GM12892 (cell line): ENCODE results near the gene KIR2DL1. TPM values are rescaled to one million over a fixed set of nuclear protein-coding genes. Genes with fewer than 3 reads are reported as not detected.
"Not testable (repeated sequence)": the region's sequence is repeated elsewhere in the genome, so short reads cannot be mapped to it uniquely, and the experiment has no call there.

Source experiments
- DNase-seq: peaks from one replicate; pipeline ENCODE4 v3.0.0; 2011; ENCODE audit not compliant: insufficient read length
- FAIRE-seq: peaks from 2 replicates; lab custom pipeline; 2011; peaks lifted over from hg19 to GRCh38; lab: Jason Lieb, UNC
- POLR2A ChIP-seq: IDR thresholded peaks from 2 replicates; pipeline ENCODE4 v1.6.1; 2011; ENCODE audit warnings: low read depth, low read length, control low read depth
- POLR2AphosphoS5 ChIP-seq: IDR thresholded peaks from 2 replicates; pipeline ENCODE4 v1.6.1; 2011; ENCODE audit warnings: low read depth, low read length, control low read depth
- TAF1 ChIP-seq: IDR thresholded peaks from 2 replicates; pipeline ENCODE4 v1.6.1; 2011; ENCODE audit warnings: low read depth, mild to moderate bottlenecking, control low read depth, low read length, borderline replicate concordance
- polyA plus RNA-seq: library from polyadenylated mRNA; unstranded; fragments of >200 nt; gene quantifications from one replicate; pipeline ENCODE4 v1.2.1, GENCODE V29; 2012; ENCODE audit warnings: missing spikeins, inconsistent platforms; ENCODE audit not compliant: missing spikeins

The KIR2DL1 gene
- polyA plus RNA-seq = not detected

DNA sequence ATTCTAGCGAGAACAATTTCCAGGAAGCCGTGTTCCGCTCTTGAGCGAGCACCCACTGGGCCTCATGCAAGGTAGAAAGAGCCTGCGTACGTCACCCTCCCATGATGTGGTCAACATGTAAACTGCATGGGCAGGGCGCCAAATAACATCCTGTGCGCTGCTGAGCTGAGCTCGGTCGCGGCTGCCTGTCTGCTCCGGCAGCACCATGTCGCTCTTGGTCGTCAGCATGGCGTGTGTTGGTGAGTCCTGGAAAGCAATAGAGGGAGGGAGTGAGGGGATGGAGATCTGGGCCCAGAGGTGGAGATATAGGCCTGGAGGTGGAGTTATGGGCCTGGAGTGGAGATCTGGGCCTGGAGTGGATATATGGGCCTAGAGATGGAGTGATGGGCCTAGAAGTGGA, at the start of gene KIR2DL1:
Gene KIR2DL1, plus strand, starts transcription at position 148 of the 400 bp plus-strand sequence. Its CDS starts 58 bp downstream, at position 206.
- FAIRE-seq, DNase-seq: not testable (repeated sequence)

DNA sequence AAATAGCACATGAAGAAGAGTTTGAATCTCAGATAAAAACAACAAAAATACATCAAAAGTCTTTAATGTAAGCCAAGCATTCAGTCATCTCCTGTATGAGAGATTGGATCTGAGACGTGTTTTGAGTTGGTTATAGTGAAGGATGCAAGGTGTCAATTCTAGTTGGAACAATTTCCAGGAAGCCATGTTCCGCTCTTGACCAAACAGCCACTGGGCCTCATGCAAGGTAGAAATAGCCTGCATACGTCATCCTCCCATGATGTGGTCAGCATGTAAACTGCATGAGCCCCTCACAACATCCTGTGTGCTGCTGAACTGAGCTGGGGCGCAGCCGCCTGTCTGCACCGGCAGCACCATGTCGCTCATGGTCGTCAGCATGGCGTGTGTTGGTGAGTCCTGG, 45.5 kb upstream of the KIR2DL1 start, which contains the start of gene KIR3DL3:
Gene KIR3DL3, plus strand, starts transcription at position 301 of the 400 bp plus-strand sequence. Its CDS starts 55 bp downstream, at position 356.
- DNase-seq (no peak), FAIRE-seq (no peak)
- TF ChIP-seq POLR2A = no peak
- no peak for TF ChIP-seq POLR2AphosphoS5
- TF ChIP-seq TAF1 = no peak

DNA sequence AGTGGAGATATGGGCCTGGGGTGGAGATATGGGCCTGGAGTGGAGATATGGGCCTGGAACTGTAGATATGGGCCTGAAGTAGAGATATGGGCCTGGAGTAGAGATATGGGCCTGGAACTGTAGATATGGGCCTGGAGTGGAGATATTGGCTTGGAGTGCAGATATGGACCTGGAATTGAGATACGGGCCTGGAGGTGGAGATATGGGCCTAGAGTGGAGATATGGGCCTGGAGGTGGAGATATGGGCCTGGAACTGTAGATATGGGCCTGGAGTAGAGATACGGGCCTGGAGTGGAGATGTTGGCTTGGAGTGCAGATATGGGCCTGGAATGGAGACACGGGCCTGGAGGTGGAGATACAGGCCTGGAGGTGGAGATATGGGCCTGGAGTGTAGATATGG, 44.9 kb upstream of the KIR2DL1 start:
- DNase-seq (no peak), FAIRE-seq (no peak)
- TF ChIP-seq TAF1 = no peak
- TF ChIP-seq POLR2A = no peak
- TF ChIP-seq POLR2AphosphoS5 = no peak

DNA sequence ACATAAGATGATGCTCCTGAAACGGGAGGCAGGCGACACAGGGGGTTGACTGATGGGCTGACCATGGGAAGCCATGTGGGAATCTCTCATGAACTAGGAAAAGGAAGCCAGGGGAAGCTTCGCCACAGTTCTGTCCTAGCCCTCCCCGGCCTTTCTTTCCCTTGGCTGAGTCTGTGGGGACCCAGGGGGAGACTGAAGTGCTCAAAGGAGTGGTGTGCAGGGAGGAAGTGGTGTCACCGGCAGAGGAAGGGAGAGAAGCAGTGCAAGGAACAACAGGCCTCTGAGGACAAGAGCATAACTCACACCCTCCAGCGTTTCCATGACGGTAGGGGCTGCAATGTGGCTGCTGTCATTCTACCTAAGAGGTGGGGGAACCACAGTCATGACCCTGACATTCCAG, 44.3 kb upstream of the KIR2DL1 start:
- FAIRE-seq (no peak), DNase-seq (no peak)
- TF ChIP-seq POLR2AphosphoS5 = no peak
- no peak for TF ChIP-seq TAF1
- no peak for TF ChIP-seq POLR2A

DNA sequence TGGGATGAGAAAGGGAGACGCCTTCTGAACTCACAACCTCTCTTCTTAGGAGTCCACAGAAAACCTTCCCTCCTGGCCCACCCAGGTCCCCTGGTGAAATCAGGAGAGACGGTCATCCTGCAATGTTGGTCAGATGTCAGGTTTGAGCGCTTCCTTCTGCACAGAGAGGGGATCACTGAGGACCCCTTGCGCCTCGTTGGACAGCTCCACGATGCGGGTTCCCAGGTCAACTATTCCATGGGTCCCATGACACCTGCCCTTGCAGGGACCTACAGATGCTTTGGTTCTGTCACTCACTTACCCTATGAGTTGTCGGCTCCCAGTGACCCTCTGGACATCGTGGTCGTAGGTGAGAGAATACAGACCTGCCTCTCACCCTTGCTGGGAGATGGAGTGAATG, 42.0 kb upstream of the KIR2DL1 start:
- FAIRE-seq (no peak), DNase-seq (no peak)
- TF ChIP-seq POLR2AphosphoS5 (no peak), TAF1 (no peak), POLR2A (no peak)

DNA sequence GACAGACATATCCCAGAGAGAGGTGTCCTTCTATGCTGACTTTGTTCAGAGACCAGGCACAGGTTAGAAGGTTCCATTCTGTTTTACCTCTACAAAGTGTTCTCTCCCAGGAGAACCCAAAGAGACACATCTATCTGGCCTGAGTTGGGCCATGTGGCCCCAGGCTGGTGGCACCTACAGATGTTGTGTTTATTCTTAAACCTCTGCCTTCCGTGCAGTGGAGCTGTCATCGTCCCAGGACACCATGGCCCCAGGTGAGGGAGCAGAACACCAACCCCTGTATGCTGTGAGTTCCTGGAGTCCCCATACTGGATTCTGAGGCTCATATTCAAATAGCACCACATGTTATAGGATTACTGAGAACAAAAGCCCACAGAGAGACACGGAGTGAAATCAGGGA, 41.4 kb upstream of the KIR2DL1 start:
- FAIRE-seq = no peak
- TF ChIP-seq TAF1 = no peak
- no peak for TF ChIP-seq POLR2A
- TF ChIP-seq POLR2AphosphoS5 = no peak
- DNase-seq = no peak

DNA sequence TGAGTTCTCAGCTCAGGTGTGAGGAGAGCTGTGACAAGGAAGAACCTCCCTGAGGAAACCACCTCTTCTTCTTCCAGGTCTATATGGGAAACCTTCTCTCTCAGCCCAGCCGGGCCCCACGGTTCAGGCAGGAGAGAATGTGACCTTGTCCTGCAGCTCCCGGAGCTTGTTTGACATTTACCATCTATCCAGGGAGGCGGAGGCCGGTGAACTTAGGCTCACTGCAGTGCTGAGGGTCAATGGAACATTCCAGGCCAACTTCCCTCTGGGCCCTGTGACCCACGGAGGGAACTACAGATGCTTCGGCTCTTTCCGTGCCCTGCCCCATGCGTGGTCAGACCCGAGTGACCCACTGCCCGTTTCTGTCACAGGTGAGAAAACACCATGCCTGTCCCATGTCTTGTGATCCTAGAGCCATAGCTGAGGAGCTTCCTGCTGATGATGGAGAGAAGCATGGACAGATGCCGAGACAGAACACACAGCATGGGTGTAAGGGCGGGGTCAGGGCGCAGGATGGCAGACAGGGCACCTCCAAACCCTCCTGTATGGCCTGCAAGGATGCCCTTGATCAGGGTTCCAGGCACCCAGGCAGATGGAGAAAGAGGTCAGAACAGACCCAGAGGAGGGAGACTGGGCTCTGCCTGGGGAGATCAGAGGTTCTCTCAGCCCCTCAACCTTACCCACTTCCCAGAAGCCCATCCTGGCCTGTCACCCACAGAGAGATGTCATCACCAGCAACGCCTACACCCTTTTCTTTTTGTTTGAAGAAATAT, 40.0 kb upstream of the KIR2DL1 start:
- no peak for DNase-seq
- FAIRE-seq = no peak
- TF ChIP-seq POLR2AphosphoS5 (no peak), TAF1 (no peak), POLR2A (no peak)

DNA sequence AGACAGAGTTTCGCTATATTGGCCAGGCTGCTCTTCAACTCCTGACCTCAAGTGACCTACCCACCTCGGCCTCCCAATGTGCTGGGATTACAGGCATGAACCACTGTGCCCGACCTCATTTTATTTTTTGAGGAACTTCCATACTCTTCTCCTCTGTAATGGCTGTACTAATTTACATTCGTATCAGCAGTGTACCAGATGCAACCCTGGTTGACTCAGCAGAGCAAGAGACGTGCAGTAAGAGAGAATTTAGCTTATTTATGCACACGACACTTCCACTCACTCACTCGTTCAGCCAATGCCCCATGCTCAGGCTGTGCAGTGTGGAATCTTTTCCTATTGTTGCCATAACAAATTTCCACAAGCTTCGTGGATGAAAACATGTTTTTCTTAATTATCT, 38.4 kb upstream of the KIR2DL1 start:
- no peak for DNase-seq
- no peak for FAIRE-seq

DNA sequence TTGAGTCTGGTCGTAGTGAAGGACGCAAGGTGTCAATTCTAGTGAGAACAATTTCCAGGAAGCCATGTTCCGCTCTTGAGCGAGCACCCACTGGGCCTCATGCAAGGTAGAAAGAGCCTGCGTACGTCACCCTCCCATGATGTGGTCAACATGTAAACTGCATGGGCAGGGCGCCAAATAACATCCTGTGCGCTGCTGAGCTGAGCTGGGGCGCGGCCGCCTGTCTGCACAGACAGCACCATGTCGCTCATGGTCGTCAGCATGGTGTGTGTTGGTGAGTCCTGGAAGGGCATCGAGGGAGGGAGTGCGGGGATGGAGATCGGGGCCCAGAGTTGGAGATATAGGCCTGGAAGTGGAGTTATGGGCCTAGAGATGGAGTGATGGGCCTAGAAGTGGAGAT, 31.3 kb upstream of the KIR2DL1 start, which contains the start of gene KIR2DL3:
Gene KIR2DL3, plus strand, starts transcription at position 208 of the 400 bp plus-strand sequence. Its CDS starts 33 bp downstream, at position 241.
- FAIRE-seq, DNase-seq: not testable (repeated sequence)

More for the DNA sequence above, 38.4 kb upstream of the KIR2DL1 start:
- no peak for TF ChIP-seq POLR2AphosphoS5
- no peak for TF ChIP-seq POLR2A
- no peak for TF ChIP-seq TAF1

DNA sequence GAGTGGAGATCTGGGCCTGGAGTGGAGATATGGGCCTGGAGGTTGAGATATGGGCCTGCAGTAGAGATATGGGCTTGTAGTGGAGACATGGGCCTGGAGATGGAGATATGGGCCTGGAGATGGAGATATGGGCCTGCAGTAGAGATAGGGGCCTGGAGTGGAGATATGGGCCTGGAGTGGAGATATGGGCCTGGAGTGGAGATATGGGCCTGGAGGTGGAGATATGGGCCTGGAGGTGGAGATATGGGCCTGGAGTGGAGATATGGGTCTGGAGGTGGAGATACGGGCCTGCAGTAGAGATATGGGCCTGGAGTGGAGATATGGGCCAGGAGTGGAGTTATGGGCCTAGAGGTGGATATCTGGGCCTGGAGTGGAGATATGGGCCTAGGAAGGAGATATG, 30.9 kb upstream of the KIR2DL1 start:
- TF ChIP-seq POLR2A = no peak
- TF ChIP-seq TAF1 = no peak
- FAIRE-seq (no peak), DNase-seq (no peak)

DNA sequence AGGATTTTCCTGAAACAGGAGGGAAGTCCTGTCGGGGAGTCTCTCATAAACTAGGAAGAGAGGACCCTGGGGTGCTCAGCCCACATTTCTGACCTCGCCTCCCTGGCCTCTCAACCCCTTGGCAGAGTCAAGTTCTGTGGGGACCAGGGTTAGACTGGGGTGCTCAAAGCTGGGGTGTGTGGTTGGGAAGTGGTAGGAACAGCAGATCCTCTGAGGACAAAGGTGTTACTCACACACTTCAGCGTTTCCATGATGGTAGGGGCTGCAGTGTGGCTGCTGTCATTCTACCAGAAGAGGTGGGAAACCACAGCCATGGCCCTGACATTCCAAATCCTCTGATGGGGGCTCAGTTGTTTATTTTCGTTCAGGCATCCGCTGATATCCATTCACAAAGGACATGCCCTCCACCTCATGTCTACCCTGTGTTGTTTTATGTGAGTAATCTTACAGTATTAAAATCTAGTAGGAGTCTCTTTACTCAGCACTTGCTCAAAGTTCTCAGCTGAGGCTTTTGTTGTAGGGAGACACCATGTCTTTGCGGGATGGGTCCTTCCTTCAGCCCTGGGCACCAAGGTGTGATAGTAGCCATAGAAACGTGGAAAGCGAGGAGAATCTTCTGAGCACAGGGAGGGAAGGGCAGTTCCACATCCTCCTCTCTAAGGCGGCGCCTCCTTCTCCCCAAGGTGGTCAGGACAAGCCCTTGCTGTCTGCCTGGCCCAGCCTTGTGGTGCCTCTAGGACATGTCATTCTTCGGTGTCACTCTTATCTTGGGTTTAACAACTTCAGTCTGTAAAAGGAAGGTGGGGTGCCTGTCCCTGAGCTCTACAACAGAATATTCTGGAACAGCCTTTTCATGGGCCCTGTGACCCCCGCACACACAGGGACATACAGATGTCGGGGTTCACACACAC, 29.8 kb upstream of the KIR2DL1 start:
- FAIRE-seq (no peak), DNase-seq (no peak)
- TF ChIP-seq POLR2A = no peak

DNA sequence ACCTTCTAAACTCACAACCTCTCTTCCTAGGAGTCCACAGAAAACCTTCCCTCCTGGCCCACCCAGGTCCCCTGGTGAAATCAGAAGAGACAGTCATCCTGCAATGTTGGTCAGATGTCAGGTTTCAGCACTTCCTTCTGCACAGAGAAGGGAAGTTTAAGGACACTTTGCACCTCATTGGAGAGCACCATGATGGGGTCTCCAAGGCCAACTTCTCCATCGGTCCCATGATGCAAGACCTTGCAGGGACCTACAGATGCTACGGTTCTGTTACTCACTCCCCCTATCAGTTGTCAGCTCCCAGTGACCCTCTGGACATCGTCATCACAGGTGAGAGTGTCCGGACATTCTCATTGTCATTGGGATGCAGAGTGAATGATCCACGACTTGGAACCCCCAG, 27.6 kb upstream of the KIR2DL1 start:
- DNase-seq, FAIRE-seq: not testable (repeated sequence)

DNA sequence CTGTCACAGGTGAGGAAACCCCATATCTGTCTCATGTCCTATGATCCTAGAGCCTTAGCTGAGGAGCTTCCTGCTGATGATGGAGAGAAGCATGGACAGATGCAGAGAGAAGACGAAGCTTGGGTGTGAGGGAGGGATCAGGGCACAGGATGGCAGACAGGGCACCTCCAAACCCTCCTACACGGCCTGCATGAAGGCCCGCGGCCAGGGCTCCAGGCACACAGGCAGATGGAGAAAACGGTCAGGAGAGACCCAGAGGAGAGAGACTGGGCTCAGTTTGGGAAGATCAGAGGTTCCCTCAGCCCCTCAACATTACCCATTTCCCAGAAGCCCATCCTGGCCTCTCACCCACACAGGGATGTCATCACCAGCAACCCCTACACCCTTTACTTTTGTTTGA, 25.5 kb upstream of the KIR2DL1 start:
- not testable (repeated sequence) for DNase-seq, FAIRE-seq

DNA sequence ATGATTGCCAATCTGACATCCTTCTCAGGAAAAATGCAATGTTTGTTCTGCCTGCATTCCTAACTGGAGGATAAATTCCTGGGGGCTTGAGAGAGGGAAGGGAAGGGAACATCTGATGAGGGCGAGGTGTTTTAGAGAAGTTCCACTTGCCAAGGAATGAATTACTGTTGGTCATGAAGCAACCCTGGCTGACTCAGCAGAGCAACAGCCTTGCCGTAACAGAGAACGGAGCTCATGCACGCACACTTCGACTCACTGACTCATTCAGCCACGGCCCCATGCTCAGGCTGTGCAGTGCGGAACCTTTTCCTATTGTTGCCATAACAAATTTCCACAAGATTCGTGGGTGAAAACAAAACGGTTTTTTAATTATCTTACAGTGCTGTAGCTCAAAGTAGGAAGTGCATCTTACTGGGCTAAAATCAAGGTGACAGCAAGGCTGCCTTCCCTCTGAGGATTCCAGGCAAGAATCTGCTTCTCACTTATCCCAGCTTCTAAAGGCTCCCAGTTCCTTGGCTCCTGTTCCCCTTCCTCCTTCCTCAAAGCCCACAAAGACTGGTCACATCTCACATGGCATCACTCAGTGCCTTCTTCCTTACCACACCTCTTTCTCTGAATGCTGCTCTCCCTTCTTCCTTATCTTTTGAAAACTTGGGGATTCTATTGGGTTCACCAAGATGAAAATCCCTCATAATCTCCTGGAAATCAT, 21.8 kb upstream of the KIR2DL1 start:
- not testable (repeated sequence) for DNase-seq, FAIRE-seq

DNA sequence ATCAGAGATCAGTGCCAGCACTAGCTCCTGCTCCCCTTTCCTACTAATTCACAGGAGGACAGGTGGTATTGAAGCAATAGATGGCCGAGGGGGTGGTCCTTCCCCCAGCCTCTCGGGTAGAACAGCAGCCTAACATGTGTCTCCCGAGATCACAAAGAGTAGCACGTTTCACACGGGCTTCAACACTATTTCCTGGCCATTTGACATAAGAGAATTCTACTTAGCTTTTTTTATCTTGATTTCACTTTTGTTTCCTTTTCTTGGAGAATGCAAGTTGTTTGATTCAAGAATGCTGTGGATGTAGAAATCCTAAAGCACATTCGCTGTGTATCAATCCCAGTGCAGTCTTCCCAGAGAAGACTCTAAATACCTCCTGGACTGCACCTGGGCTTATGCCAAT, 19.3 kb upstream of the KIR2DL1 start:
- not testable (repeated sequence) for DNase-seq, FAIRE-seq
